OCI-LY1 (cell line): ENCODE measurements around the gene SOCS7.

Experiments
- H2AFZ ChIP-seq: fragments of 200-600 bp; sonication (generic), shearing (Covaris generic); 2 replicates; pipeline ENCODE4 v1.6.0; 2014; ENCODE audit warnings: antibody characterized with exemption, mild to moderate bottlenecking, low read length
- H3F3A ChIP-seq: fragments of 200-600 bp; sonication (generic), shearing (Covaris generic); 2 replicates; pipeline ENCODE4 v1.6.0; 2014; ENCODE audit warnings: mild to moderate bottlenecking, antibody characterized with exemption, low read length, moderate library complexity; ENCODE audit not compliant: insufficient read depth
- H3K27ac ChIP-seq: fragments of 200-600 bp; sonication (generic); 2 replicates; pipeline ENCODE4 v1.5.1; 2014; ENCODE audit warnings: low read length, mixed run types, mild to moderate bottlenecking, low read depth; ENCODE audit not compliant: poor library complexity, severe bottlenecking
- H3K27me3 ChIP-seq: fragments of 200-600 bp; sonication (generic); 2 replicates; pipeline ENCODE4 v1.6.0; 2014; ENCODE audit warnings: antibody characterized with exemption, mild to moderate bottlenecking, low read length, moderate library complexity; ENCODE audit not compliant: insufficient read depth
- H3K36me3 ChIP-seq: fragments of 200-600 bp; sonication (generic); 2 replicates; pipeline ENCODE4 v1.6.1; 2014; ENCODE audit warnings: mild to moderate bottlenecking, antibody characterized with exemption, low read length, moderate library complexity, mixed read lengths; ENCODE audit not compliant: insufficient read depth
- H3K4me1 ChIP-seq: fragments of 200-600 bp; sonication (generic); 2 replicates; pipeline ENCODE4 v1.5.1; 2014; ENCODE audit warnings: mild to moderate bottlenecking, low read length, moderate library complexity; ENCODE audit not compliant: insufficient read depth, severe bottlenecking
- H3K4me2 ChIP-seq: fragments of 200-600 bp; sonication (generic), shearing (Covaris generic); 2 replicates; pipeline ENCODE4 v1.6.1; 2014; ENCODE audit warnings: low read length
- H3K4me3 ChIP-seq: fragments of 200-600 bp; sonication (generic); 2 replicates; pipeline ENCODE4 v1.5.1; 2014; ENCODE audit warnings: low read length, low read depth, mild to moderate bottlenecking, mixed read lengths; ENCODE audit not compliant: poor library complexity, severe bottlenecking
- H3K79me2 ChIP-seq: fragments of 200-600 bp; shearing (Covaris generic); 2 replicates; pipeline ENCODE4 v1.6.1; 2016; ENCODE audit warnings: mixed run types, low read length, mixed read lengths; ENCODE audit not compliant: insufficient read depth
- H3K9ac ChIP-seq: fragments of 200-600 bp; sonication (generic), shearing (Covaris generic); 2 replicates; pipeline ENCODE4 v1.6.1; 2014; ENCODE audit warnings: mild to moderate bottlenecking, low read length, mixed read lengths
- H3K9me2 ChIP-seq: fragments of 200-600 bp; sonication (generic), shearing (Covaris generic); 2 replicates; pipeline ENCODE4 v1.6.1; 2014; ENCODE audit warnings: low read depth, mild to moderate bottlenecking, low read length, mixed read lengths
- H3K9me3 ChIP-seq: fragments of 200-600 bp; shearing (Covaris generic); 2 replicates; pipeline ENCODE4 v1.6.1; 2014; ENCODE audit warnings: low read length, mixed read lengths
- H4K20me1 ChIP-seq: fragments of 200-600 bp; sonication (generic), shearing (Covaris generic); 2 replicates; pipeline ENCODE4 v1.6.0; 2016; ENCODE audit warnings: mild to moderate bottlenecking, low read length; ENCODE audit not compliant: insufficient read depth
- EZH2 ChIP-seq: fragments of 200-600 bp; sonication (generic), shearing (Covaris generic); IDR thresholded peaks from 2 replicates; pipeline ENCODE4 v1.8.0; 2017; ENCODE audit warnings: borderline replicate concordance, mixed run types, mild to moderate bottlenecking, antibody characterized with exemption, low read length, moderate library complexity, mixed read lengths
- TF ChIP-seq, protein P1 (sequence below): fragments of 200-600 bp; sonication (generic), shearing (Covaris generic); IDR thresholded peaks from 2 replicates; pipeline ENCODE4 v1.5.1; 2017; ENCODE audit warnings: mild to moderate bottlenecking, antibody characterized with exemption, low read length, moderate library complexity, mixed read lengths

The SOCS7 gene

DNA sequence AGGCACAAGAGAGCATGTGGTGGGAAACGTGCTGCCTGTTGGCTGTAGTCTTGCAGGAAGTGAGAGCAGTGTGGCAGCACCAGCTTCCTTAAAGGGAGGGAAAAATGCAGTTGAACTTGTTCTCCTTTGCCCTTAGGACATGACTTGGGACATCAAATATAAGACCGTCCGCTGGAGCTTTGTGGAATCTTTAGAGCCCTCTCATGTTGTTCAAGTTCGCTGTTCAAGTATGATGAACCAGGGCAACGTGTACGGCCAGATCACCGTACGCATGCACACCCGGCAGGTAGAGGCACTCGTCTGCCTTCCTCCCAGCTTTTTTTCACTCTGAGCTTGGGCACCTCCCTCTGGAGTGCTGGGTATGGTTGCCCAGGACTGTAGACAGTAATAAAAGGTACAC lies 31.2 kb upstream of the SOCS7 start:
- TF ChIP-seq, protein P1, sequence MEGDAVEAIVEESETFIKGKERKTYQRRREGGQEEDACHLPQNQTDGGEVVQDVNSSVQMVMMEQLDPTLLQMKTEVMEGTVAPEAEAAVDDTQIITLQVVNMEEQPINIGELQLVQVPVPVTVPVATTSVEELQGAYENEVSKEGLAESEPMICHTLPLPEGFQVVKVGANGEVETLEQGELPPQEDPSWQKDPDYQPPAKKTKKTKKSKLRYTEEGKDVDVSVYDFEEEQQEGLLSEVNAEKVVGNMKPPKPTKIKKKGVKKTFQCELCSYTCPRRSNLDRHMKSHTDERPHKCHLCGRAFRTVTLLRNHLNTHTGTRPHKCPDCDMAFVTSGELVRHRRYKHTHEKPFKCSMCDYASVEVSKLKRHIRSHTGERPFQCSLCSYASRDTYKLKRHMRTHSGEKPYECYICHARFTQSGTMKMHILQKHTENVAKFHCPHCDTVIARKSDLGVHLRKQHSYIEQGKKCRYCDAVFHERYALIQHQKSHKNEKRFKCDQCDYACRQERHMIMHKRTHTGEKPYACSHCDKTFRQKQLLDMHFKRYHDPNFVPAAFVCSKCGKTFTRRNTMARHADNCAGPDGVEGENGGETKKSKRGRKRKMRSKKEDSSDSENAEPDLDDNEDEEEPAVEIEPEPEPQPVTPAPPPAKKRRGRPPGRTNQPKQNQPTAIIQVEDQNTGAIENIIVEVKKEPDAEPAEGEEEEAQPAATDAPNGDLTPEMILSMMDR = no peak
- no peak for TF ChIP-seq EZH2
- Histone ChIP-seq H3K36me3 (peaks cover 43% of the 10 kb centered on the region), H4K20me1 (no peaks in the 10 kb centered on the region)

DNA sequence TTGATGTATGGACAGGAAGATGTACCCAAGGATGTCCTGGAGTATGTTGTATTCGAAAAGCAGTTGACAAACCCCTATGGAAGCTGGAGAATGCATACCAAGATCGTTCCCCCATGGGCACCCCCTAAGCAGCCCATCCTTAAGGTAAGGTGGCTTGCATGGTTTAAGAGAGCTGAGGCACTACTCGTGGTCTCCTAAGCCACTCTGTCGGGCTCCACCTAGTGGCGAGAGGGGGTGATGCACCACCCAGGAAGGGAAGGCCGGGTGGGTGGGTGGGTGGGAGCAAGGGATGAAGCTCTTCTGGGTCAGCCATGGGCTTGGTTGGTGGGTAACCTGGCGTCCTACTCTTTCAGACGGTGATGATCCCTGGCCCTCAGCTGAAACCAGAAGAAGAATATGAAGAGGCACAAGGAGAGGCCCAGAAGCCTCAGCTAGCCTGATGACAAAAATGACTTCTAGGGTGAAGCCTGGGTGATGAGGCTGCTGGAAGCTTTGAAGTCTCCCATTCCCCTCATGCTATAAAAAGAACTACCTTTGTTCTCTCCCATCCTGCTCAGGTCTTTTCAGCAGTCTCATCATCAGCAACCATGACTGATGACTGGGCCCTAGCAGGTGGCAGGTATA lies 29.4 kb upstream of the SOCS7 start:
- Histone ChIP-seq H2AFZ (no peak overlapping the region), H3K79me2 (no peaks in the 10 kb centered on the region), H3F3A (no peaks in the 10 kb centered on the region), H3K9ac (no peak overlapping the region), H3K4me2 (no peak overlapping the region), H3K9me2 (no peaks in the 10 kb centered on the region), H3K36me3 (peaks cover 36% of the 10 kb centered on the region), H3K27ac (no peak overlapping the region), H3K9me3 (no peaks in the 10 kb centered on the region), H3K27me3 (no peaks in the 10 kb centered on the region), H3K4me3 (no peak overlapping the region), H4K20me1 (no peaks in the 10 kb centered on the region), H3K4me1 (peaks cover 11% of the 10 kb centered on the region)
- no peak for TF ChIP-seq EZH2
- TF ChIP-seq, protein P1 = peak; percentile 42

More for the DNA sequence above, 31.2 kb upstream of the SOCS7 start:
- H3F3A ChIP-seq = no peaks in the 10 kb centered on the region
- no peaks in the 10 kb centered on the region for H3K79me2 ChIP-seq
- no peak overlapping the region for H3K9ac ChIP-seq
- no peaks in the 10 kb centered on the region for H3K9me2 ChIP-seq
- no peaks in the 10 kb centered on the region for H3K27me3 ChIP-seq
- H2AFZ ChIP-seq = no peak overlapping the region
- H3K4me2 ChIP-seq = no peak overlapping the region
- peaks cover 6% of the 10 kb centered on the region for H3K4me1 ChIP-seq
- no peak overlapping the region for H3K27ac ChIP-seq
- H3K4me3 ChIP-seq = no peak overlapping the region
- no peaks in the 10 kb centered on the region for H3K9me3 ChIP-seq

DNA sequence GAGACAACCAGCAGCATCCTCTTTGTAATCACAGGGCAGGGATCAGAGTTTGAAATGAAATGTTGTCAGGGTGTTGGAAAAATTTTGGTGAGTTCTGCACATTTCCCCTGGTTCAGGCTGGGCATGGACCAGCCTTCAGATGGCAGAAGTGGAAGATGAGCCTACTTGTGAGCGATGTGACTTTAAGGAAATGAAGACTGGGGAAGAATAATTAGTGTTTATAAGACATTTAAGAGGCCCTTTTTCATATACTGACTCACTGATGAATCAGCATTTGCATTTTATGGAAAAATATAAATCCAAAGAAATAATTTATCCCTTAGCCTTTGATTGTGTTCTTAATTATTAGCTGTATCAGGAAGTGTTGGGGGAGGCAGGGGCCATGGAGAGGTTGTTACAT lies 28.7 kb upstream of the SOCS7 start:
- Histone ChIP-seq H2AFZ (no peak overlapping the region), H3K4me1 (peaks cover 11% of the 10 kb centered on the region), H3K9ac (no peak overlapping the region), H3K4me3 (no peak overlapping the region), H3K36me3 (peaks cover 36% of the 10 kb centered on the region), H3K4me2 (no peak overlapping the region), H3K27me3 (no peaks in the 10 kb centered on the region), H4K20me1 (no peaks in the 10 kb centered on the region), H3K9me2 (no peaks in the 10 kb centered on the region), H3F3A (no peaks in the 10 kb centered on the region), H3K27ac (no peak overlapping the region), H3K79me2 (no peaks in the 10 kb centered on the region), H3K9me3 (no peaks in the 10 kb centered on the region)
- TF ChIP-seq EZH2 = no peak
- TF ChIP-seq, protein P1 = no peak
